ENCODE data around the gene YKT6.
A peak's percentile ranks its signal among the peaks of the same experiment; 100 is the strongest.
"Not testable (repeated sequence)": the region's sequence is repeated elsewhere in the genome, so short reads cannot be mapped to it uniquely, and the experiment has no call there.

Gene YKT6

DNA sequence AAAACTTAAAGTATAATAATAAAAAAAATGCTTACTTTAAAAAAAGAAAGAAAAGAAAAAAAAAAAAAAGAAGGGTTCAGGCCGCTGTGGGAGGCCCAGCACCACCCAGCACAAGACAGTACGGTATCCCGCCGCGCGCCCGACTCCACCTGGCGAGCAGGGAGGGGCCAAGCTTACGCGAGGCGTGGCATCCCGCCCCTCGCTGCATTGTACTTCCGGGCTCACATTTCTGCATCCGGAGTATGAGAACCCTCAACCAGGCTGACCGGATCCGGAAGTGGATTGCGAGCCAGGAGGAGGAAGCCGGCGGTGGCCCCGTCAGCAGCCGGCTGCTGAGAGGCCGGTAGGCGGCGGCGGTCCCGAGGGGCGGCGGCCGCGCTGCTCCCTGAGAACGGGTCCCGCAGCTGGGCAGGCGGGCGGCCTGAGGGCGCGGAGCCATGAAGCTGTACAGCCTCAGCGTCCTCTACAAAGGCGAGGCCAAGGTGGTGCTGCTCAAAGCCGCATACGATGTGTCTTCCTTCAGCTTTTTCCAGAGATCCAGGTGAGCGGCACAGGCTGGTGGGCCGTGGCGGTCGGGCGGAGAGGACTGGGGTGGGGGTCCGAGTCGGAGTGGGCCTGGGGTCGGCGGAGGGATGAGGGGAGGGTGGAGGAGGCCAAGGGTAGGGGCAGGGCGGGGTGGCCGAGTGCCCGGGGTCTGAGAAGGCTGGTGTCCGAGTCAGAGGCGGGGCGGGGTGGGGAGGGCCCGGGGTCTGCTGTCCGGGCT is at the start of gene YKT6:
TSS of gene YKT6 (plus strand) at position 280 of the 763 bp plus-strand sequence. CDS start at position 438, 158 bp downstream.
- peak; percentile 96 to 97 for DNase-seq

DNA sequence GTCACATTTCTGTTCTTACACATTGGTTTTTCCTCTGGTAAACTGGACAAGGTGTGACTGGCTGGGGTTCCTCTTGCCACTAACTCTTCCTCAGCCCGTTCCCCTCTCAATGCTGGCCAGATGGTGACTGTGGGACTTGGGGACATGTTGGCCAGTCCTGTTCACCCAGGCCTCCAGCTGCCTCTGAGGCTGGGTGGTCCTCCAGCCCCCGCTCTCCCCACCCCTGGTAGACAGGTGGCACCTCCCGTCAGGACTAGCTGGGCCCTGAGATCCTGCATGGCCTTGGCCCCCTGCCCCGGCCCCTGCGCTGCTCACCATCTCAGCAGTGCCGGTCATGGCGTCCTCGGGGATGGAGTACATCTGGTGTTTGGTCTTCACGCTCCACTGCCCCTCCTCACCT is 48.8 kb upstream of the YKT6 start:
- no peak for DNase-seq

DNA sequence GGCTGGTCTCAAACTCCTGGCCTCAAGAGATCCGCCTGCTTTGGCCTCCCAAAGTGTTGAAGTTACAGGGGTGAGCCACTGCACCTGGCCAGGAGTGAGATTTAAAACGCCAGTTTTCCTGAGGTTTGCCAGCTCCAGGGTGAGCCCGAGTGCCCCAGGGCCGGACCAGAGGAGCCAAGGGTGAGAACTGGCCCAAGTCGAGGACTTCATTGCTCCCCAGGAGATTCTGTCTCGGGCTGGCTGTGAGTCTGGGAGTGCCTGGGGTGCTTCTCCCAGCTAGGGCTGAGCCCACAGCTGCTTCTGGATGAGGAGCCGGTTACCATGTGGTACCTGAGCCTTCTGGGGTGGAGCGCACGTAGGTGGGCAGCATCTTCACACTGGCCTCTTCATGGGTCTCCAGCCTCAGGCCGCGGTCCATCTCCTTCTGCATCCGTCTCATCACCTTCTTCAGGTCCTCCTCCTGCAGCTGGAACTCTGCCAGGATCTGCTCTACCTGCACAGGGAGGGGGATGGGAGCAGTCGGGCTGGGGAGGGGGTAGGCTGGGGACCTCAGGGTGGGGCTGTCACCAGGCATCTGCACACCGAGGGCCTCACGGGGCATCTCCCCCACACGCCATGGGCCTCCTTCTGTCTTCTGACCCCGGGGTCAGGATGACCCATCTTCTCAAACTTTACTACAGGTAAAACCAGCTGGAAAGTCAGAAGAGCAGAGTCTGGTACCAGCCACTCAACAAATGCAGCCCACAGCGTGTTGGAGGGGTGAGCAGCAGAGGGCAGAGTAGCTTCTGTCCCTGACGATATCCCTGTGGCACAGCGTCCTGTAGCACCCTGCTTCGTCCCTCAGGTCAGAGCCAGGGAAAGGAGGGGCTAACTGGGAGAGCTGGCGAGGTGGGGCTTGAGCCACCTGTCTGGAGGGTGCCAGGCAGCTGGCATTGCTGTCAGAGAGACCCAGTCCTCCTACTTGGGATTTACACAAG is 47.5 kb upstream of the YKT6 start:
- no peak for DNase-seq

DNA sequence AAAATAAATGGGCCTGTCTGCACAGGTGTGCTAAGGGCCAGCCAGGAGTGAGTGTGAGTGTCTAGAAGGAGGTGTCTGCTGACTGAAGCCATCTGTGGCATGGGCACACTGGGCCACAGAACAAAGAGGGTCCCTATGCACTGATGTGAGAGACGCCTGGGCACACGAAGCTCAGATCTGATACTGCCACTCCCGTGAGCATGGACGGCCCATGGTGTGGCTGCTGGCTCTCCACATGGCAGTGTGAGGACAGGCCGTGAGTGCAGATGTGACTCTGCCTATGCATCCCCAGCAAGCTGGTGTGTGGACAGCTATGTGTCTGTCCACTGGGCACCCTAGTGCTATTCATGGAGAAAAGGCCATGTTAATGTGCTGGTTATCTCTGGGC is 46.8 kb upstream of the YKT6 start:
- DNase-seq = no peak

DNA sequence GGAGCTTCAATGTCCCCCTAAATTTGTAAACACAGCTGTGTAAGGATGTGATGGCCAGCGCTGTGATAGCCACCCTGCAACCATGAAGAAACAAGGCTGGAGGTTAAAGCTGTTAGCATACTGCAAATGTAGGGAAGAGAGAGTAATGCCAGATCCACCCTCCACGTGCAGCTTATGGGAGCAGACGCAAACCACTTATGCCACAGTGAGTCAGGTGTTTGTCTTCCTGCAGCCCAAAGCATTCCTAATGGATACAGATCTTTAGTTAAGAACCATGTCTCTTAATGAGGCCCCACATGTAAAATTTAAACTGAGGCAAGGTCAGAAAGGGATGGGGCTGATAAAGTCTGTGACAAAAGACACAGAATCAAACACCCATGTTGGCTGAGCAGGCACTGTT is 46.1 kb upstream of the YKT6 start:
- DNase-seq = no peak

DNA sequence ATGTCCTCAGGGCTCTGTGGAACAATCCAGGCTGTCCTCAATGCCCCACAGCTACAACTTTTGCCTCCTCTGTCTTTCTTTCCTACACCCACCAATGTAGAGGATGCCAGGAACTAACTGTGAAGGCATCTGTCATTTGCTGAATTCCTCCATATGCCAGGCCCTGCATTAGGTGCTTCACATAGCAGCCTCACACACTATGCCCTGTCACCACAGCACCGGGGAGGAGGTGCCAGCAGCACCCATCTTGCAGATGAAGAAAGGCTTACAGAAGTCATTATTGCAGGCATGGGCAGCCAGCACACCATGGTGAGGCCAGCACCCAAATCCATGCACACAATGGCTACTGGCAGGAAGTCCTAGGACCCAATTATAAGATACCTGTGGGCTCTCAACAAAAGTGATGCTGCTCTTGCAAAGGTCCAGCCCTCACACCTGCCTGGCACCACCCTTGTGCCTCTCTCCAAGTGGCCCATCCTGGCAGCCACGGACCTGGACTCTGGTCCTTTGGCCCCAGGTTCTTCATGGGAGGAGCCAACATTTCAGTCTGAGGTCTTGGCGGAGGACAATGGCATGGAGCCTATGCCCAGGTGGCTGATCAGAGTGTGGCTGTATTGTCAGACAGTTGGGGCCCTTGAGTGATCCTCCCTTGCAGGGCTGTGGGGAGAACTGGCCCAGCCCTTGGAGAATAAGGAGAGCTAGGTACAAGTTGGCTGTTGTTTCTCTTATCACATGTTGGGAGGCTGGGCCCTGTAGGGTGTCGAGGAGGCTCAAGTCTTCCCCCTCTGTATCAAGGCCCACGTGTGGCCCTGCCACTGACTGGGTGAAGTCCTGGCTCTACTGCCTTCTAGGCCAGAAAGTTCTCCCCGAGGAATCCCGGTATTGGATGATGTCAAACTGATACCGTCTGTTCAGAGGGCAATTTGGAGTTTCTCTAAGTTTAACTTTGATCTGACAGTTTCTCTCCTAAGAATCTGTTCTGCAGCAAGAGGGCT is 45.3 kb upstream of the YKT6 start:
- no peak for DNase-seq

DNA sequence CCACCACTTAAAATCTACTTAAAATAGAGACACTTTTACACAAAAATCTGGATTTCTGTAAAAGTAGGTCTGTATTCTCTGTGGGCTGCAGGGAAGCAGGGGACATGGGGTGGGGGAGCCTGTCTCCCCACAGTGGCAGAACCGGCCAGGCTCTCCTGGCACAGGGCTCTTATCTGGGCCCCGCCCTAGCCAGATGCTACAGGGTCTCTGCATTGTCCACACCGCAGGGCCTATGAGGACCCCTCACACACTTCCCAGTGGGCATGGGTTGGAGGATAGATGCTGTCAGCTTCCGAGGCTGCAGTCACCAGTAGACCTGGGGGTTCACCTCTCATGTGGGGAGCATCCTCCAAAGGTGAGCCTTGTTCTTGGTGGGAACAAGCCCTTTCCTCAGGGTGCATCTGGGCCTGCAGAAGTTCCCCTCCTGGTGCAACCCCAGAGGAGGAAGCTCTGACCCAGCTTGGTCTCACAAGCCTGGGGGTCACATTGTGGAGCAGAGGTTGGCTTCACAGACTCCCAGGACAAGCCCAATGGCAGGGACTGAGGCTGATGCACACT is 44.2 kb upstream of the YKT6 start:
- DNase-seq = no peak

DNA sequence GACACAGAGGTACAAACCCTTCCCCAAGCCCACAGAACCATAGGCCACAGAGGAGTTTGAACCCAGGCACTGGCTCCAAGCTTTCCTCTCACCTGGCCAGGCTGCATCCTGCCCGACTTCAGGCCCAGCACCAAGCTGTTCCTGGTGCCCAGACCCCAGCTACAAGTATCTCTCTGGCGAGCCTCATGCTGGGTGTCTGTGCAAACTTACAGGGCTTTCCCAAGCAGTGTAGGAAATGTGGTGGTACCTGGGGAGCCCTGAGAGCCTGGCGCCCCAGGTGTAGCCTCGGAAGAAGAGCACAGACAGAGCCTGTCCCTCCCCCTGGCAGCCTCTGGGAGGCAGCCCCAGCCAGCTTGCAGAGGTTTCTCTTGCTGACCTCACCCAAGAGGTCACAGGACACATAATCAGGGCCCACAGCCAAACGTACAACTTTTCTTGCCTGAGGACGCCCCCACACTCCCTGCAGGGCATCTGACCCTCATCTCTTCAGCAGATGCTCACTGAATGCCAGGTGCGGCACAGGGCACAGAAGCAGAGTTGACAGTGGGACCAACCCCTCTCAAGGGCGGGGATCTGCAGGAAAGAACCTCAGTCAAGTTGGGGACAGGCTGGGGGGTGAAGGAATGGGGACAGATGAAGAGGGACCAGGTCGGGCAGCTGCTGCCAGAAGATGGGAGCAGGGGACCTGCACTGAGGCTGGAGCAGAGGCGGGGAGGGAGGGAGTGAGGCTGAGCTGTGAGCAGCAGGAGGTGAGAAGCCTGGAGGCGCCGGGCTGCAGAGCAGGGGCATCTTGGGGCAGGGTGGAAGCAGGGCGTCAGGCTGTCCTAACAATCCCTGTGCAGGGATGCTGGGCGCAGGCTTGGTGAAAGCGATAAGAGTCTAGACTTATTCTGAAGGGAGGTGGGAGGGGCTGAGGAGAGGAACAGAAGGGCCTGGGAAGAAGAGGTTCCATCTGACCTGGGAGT is 43.4 kb upstream of the YKT6 start:
- DNase-seq = no peak

DNA sequence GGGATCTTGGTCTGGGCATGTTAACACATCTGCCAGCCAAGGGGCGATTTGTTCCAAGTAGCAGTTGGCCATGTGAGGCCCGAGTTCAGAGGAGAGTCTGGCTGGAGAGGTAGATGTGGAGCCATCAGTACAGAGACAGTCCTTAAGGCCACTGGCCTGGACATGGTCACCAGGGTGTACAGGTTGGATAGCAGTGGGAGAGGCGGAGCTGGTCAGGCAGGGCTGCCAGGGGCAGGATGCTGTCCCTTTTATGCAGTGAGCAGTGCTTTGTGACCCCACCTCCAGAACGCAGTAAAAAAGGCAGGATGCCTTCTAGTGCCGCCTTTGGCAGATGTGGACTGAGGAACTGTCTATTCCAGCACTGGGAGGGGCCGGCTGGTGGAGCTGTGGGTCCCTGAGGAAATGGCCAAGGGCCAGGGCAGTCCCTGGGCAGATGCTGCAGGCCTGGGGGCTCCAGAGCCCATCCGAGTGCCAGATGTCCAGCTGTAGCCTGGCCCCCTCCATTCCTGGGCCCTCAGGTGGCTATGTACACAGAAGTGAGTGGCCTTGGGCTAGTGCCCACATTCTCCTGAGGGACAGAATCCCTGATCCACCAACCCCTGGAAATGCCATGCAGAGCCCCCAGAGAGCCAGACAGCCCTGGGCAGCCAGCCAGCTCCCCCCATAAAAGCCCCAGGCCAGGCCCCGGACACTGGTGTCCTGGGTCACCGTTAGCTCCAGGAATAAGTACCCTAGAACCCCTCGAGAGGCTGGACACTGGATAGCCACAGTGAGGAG is 42.5 kb upstream of the YKT6 start:
- no peak for DNase-seq

DNA sequence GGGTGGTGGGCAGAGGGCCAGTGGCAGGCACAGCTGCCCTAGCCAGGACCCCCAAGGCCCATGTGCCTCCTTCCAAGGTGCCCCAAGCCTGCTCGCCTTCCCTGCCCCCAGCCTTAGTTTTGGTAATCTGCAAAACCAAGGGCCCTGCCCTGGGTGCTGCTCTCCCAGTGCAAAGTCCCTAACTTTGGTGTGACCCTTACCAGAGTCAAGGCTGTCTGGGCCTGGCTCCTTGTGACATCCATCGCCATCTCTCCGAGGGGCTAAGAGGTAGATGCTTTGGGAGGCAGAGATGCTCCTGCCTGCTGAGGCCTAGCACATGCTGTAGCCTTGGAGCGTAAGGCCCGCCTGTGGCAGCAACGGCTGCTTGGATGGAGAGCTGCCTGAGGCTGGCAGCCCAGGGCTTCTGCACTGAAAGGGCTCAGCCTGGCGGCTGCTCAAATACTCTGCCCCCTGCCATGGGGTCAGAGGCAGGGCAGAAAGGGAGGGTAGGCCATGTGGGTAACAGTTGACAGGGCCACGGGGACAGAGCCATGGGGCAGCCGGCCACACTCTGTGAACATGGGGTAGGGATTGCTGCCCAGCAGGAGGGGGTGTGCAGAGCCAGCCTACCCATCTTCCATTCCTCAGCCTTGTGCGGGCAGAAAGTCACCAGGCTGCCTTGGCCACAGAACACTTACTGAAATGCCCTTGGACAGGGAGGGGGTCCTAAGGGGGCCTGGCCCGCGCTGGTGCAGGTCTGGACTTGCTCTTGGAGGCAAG is 41.7 kb upstream of the YKT6 start:
- no peak for DNase-seq

DNA sequence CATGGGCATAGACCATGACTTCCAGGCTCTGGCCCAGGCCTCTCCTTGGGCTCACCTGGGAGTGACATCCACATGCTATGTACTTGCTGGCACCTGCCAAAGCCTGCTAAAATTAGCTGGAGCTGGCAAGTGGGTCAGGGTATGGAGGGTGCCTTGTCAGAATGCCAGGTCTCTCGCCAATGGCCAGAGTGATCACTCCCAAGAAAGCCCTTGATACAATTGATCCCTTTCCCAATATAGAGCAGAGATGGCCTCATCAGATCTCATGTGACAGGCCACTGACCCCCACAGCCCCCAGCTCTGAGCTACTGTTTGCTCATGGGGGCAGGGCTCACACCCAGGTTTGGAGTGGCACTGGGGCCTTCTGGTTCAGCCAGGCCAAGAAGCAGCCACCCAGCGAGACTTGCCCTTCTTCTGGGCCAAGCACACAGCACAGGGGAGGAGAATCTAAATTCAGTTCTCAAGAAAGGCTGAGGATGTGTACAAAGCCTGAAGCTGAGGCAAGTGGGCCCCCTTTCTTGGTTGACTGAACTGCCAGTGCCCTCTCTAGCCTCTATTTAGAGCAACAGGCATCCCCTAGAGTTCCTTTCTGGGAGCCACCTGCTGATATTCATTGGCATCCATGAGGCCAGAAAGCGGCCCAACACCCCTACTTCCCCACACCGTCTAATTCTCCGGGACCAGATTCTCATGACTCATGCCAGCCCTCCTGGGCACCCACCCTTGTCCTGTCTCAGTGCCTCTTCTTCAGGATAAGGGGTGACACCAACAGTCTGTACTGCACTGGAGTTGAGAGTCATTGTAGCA is 40.8 kb upstream of the YKT6 start:
- no peak for DNase-seq

DNA sequence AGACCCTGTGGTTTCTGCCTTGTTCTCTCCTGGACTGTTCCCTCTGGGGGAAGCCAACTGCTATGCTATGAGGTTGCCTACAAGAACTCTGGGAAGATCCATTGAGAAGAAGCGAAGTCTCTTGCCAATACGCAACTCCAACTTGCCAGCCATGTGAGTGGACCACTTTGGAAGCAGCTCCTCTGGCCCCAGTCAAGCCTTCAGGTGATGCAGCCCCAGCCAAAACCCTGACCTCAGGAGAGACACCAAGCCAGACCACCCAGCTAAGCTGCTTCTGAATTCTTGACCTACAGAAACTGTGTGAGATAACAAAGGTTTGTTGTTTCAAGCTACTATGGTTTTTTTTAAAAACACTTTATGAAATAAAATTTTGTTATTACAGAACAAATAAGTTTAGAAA is 39.4 kb upstream of the YKT6 start:
- no peak for DNase-seq

DNA sequence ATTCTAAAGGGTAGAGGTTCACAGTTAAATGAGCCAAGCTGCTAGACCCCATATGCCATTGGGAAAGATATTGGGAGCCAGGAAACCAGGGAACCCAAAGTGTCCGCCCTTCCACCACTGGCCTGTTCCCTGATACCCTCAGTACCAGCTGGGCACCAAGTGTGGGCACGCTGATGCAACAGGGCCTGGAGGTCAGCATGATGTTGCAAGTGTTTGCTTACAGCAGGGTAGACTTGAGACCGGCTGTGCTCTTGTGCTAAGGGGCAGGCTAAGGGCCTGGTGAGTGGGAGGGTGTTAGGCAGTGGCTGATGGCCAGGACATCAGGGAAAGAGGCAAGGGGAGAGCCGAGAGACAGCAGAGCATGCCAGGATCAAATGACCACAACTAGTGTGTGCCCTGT is 38.6 kb upstream of the YKT6 start:
- DNase-seq = no peak

DNA sequence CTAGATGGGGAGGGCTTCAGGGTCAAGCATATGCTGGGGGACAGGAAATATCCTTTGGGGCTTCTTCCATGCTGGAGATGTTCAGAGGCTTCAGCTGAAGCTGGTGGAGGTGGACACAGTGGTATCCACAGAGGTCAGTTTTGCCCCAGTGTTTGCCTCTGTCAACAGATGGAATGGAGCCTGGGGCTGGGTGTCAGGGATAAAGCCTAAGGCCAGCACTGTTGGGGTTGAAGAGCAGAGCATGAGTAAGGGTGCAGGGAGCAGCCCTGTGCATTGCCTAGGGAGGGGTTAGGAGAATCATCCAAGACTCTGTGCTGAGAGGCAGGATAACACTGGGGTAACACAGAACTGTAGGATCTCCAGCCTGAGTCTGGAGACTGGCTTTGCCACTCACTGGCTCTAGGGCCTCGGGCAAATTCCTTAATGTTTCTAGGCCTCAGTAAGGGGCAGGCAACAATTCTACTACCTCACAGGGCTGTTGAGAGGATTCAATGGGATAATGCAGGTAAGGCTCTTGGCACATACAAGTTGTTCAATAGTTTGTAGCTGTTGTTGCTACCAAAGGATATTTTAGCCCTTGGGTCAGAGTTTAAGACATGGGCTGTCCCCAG is 37.9 kb upstream of the YKT6 start:
- no peak for DNase-seq

DNA sequence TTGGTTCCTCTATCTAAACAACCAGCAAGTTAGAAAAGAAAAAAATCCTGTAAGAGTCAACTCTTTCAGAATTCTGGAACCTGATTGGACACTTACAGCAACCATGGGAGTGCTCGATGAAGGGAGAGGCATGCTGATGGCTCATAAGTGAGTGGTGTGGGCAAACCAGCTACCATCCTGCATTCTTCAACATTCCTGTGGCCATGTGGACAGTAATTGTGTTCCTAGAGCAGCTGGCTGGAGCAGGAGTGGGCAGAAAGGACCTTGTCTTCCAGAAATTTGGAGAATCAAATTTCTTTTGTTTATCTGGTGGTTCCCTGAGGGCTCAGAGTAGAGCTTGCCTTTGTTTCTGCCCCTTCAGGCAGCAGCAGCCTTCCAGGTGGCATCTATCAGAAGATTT is 37.2 kb upstream of the YKT6 start:
- no peak for DNase-seq

DNA sequence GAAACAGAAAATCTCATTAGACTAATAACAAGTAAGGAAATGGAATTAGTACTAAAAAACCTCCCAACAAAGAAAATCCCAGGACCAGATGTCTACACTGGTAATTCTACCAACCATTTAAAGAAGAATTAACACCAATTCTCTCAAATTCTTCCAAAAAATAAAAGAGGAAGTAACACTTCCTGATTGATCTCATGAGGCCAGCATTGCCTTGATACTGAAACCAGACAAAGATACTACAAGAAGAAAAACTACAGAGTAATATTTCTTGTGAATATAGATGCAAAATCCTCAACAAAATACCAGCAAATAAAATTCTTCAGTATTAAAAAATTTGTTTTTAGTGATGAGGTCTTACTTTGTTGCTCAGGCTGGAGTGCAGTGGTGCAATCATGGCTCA is 32.9 kb upstream of the YKT6 start:
- DNase-seq = no peak

DNA sequence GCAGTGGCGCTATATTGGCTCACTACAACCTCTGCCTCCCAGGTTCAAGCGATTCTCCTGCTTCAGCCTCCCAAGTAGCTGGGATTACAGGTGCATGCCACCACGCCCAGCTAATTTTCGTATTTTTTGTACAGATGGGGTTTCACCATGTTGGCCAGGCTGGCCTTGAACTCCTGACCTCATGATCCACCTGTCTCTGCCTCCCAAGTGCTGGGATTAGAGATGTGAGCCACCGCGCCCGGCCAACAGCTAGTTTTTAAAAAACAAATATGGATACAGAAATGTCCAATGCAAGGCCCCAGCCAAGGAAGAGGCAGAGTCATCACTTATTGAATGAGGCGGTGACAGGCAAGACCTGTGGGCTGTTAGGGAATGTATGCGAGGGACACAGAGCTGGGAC is 28.9 kb upstream of the YKT6 start:
- DNase-seq = not testable (repeated sequence)

DNA sequence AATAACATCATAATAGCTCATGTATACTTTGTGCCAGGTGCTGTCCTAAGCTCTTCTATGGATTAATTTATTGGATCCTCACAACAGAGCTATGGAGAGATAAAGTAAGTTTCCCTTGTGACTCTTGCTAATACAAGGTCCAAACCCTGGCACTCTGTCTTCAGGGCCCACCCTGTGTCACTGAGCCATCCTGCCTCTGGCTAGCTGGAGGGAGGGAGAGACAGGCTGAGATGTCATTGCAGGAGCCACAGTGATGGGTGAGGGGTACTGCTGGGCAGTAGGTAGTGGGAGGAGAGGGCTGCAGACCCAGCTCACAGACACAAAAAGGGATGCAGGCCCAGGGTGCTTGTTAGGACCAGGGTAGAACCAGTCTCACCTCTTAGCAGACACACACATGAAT is 28.4 kb upstream of the YKT6 start:
- no peak for DNase-seq
